B cell (primary cell): ENCODE results near the gene HERC2. TPM values are rescaled to one million over a fixed set of nuclear protein-coding genes. Genes with fewer than 3 reads are reported as not detected.
A peak's percentile ranks its signal among the peaks of the same experiment; 100 is the strongest.

Experiments used
- ATAC-seq: fragments of 200-7000 bp; cut with Tn5 transposase; one replicate; pipeline ENCODE4 v1.10.0; 2021; ENCODE audit warnings: low read depth, mild to moderate bottlenecking, moderate number of reproducible peaks, moderate library complexity
- CTCF ChIA-PET: fragments of 350-600 bp; sonication (Branson Sonifier 250); formaldehyde crosslinking; loops from one replicate; lab custom pipeline; 2021; ENCODE audit warnings: antibody characterized with exemption, inconsistent platforms; lab: Charles Lee
- POLR2A ChIA-PET: fragments of 350-600 bp; sonication (Branson Sonifier 250); formaldehyde crosslinking; loops from one replicate; lab custom pipeline; 2021; ENCODE audit warnings: antibody characterized with exemption; lab: Charles Lee
- DNase-seq: peaks from one replicate; pipeline ENCODE4 v3.0.0; 2013
- H2AFZ ChIP-seq: 2 replicates; pipeline ENCODE4 v1.6.1; 2012; ENCODE audit warnings: mild to moderate bottlenecking, low read depth, low read length; ENCODE audit not compliant: insufficient read depth, poor library complexity, severe bottlenecking
- H3K27ac ChIP-seq, 2 donors: 1 replicate in 1 of 2; 2 replicates in 1 of 2; pipeline ENCODE4 v1.5.1; 2012 to 2013; ENCODE audit warnings: low read length in 2 of 2, mild to moderate bottlenecking in 2 of 2, moderate library complexity in 1 of 2
- H3K27me3 ChIP-seq, 4 experiments: fragments of 200-600 bp in 1 of 4; sonication (generic) in 1 of 4; replicated peaks in 1 of 4; 1 replicate in 2 of 4; 2 replicates in 2 of 4; pipeline versions ENCODE4 v1.6.1 to v1.7.0; 2013 to 2016; ENCODE audit warnings: low read length in 3 of 4, mild to moderate bottlenecking in 2 of 4, mixed read lengths in 1 of 4, moderate library complexity in 1 of 4; ENCODE audit not compliant: insufficient read depth in 4 of 4, control insufficient read depth in 3 of 4; ENCODE audit errors: control extremely low read depth in 1 of 4
- H3K36me3 ChIP-seq, 2 experiments: replicated peaks in 1 of 2; 1 replicate in 1 of 2; 2 replicates in 1 of 2; pipeline versions ENCODE4 v1.6.1 to v1.7.1; 2013; ENCODE audit warnings: low read length in 1 of 2; ENCODE audit not compliant: insufficient read depth in 2 of 2, control insufficient read depth in 1 of 2; ENCODE audit errors: control extremely low read depth in 1 of 2, extremely low read depth in 1 of 2
- H3K4me1 ChIP-seq, 2 donors: fragments of 200-600 bp in 1 of 2; sonication (generic) in 1 of 2; 1 replicate in 1 of 2; 2 replicates in 1 of 2; pipeline versions ENCODE4 v1.5.1 to v1.6.1; 2013 to 2017; ENCODE audit warnings: low read length in 2 of 2; ENCODE audit not compliant: control insufficient read depth in 2 of 2, insufficient read depth in 2 of 2
- H3K4me2 ChIP-seq: replicated peaks from 2 replicates; pipeline ENCODE3; 2012; ENCODE audit warnings: mild to moderate bottlenecking, low read depth, low read length; ENCODE audit not compliant: poor library complexity, severe bottlenecking
- H3K4me3 ChIP-seq, 5 experiments: fragments of 200-600 bp in 1 of 5; sonication (generic) in 1 of 5; 1 replicate in 3 of 5; 2 replicates in 2 of 5; pipeline versions ENCODE4 v1.5.1 to v1.7.0; 2011 to 2016; ENCODE audit warnings: low read length in 4 of 5, mild to moderate bottlenecking in 4 of 5, low read depth in 2 of 5, control low read depth in 1 of 5, moderate library complexity in 1 of 5; ENCODE audit not compliant: insufficient read depth in 1 of 5; ENCODE audit errors: control extremely low read depth in 1 of 5, extremely low read depth in 1 of 5
- H3K79me2 ChIP-seq: fragments of 200-600 bp; sonication (generic); one replicate; pipeline ENCODE4 v1.6.0; 2016; ENCODE audit warnings: low read length; ENCODE audit not compliant: control insufficient read depth, insufficient read depth
- H3K9ac ChIP-seq: fragments of 200-600 bp; sonication (generic); 2 replicates; pipeline ENCODE4 v1.6.1; 2017; ENCODE audit warnings: mild to moderate bottlenecking, low read length, moderate library complexity
- H3K9me3 ChIP-seq, 3 donors: one replicate each; pipeline versions ENCODE4 v1.6.1 to v1.7.1; 2013; ENCODE audit warnings: low read length in 2 of 3; ENCODE audit not compliant: control insufficient read depth in 2 of 3, insufficient read depth in 1 of 3; ENCODE audit errors: control extremely low read depth in 1 of 3
- H4K20me1 ChIP-seq: 2 replicates; pipeline ENCODE4 v1.6.0; 2012; ENCODE audit warnings: mild to moderate bottlenecking, low read length; ENCODE audit not compliant: insufficient read depth, control insufficient read depth, poor library complexity, severe bottlenecking
- H3K27ac Mint-ChIP-seq: one replicate; pipeline ENCODE4 v1.8.0; 2021; ENCODE audit warnings: mixed read lengths
- H3K27me3 Mint-ChIP-seq: one replicate; pipeline ENCODE4 v1.8.0; 2021; ENCODE audit warnings: mixed read lengths
- H3K4me1 Mint-ChIP-seq: one replicate; pipeline ENCODE4 v1.8.0; 2021; ENCODE audit warnings: mixed read lengths
- H3K4me3 Mint-ChIP-seq: one replicate; pipeline ENCODE4 v1.8.0; 2021; ENCODE audit warnings: mixed read lengths
- H3K9me3 Mint-ChIP-seq: one replicate; pipeline ENCODE4 v1.8.0; 2022; ENCODE audit warnings: mixed read lengths; ENCODE audit not compliant: insufficient read depth
- EZH2 ChIP-seq: IDR thresholded peaks from 2 replicates; pipeline ENCODE4 v1.6.1; 2012; ENCODE audit warnings: borderline replicate concordance, low read depth, mild to moderate bottlenecking, moderate library complexity, low read length; ENCODE audit not compliant: insufficient read depth, poor library complexity, severe bottlenecking
- WGBS: methylation state at CpG from one replicate; pipeline ENCODE4 v1.1.5; 2013; ENCODE audit warnings: missing lambda C conversion rate; ENCODE audit not compliant: insufficient coverage; 5-methylcytosine and 5-hydroxymethylcytosine counted together
- intact Hi-C: fragments of 100-400 bp; cut with micrococcal nuclease; formaldehyde crosslinking; loops from one replicate; pipeline ENCODE4 v1.10.0; 2022
- polyA plus RNA-seq: library from polyadenylated mRNA; depleted of rRNA; stranded (reverse); fragments of >200 nt; gene quantifications from 2 replicates; pipeline ENCODE4 v1.2.3, GENCODE V29; 2012
- total RNA-seq, 2 donors: library from RNA; stranded (reverse); fragments of 120-200 nt in 1 of 2; gene quantifications; 1 replicate in 1 of 2; 2 replicates in 1 of 2; pipeline versions ENCODE4 v1.2.3 to v1.2.4, GENCODE V29; 2013 to 2022
- TF ChIP-seq, protein P1 (sequence below): fragments of 200-600 bp; IDR thresholded peaks from one replicate; pipeline ENCODE4 v1.8.0; 2022; ENCODE audit warnings: antibody characterized with exemption, mild to moderate bottlenecking

Gene HERC2
- total and polyA plus RNA-seq, 2 donors (not counting 1 experiment from before 2014, with no cell fraction given) = 31.0 to 52.7 TPM

DNA sequence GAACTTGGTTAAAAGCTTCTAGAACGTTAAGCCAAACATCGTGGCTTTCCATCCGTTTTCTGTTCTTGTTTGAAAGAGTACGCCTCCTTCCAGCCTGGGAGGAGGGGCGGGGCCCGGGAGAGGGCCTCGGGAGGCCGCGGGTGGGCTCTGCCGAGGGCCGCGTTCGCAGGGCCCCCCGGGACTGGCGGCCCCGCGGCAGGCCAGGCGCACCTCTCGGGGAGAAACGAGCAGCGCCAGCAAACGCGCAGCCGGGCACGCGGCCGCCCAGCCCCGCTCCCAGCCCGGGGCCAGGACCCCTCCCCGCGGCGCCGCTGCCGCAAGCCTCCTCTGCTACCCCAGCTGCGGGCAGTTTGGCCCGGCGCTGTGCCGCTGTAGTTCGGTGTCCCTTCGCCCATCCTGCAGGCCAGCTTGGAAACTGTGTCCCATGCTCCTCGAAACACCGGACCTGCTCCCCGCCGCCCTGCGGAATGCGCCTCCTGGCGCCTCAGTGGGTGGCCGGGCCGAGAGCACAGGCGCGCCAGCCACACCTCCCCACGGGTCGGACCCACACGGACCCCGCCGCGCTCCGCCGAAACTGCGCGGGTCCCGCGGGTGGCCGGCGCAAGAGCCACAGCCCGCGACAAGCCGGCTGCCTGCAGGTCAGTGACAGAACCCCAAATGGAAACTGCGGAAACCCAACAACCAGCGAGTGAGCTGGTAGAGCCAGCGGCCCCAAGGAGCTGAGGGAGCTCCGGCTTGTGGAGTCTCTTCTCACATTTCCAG, 225.1 kb downstream of the HERC2 start:
- ChIA-PET CTCF (no interaction called here), POLR2A (no interaction called here)
- peaks cover 49 to 55% of the 10 kb centered on the region in 2 donors for H3K4me1 ChIP-seq
- peak overlapping the region; percentile 70 for H2AFZ ChIP-seq
- H3K9ac ChIP-seq = peak overlapping the region; percentile 67
- peak overlapping the region; percentile 92 for H3K4me3 Mint-ChIP-seq
- peaks cover 67% of the 10 kb centered on the region for H3K27me3 Mint-ChIP-seq
- no peak for ATAC-seq
- no peaks in the 10 kb centered on the region for H3K36me3 ChIP-seq
- peaks cover 2 to 93% (median 53%) of the 10 kb centered on the region in 4 experiments for H3K27me3 ChIP-seq
- H3K79me2 ChIP-seq = no peaks in the 10 kb centered on the region
- peak overlapping the region; percentile 99 for H3K4me2 ChIP-seq
- WGBS = 4% methylated on average over 72 of the region's 72 CpGs
- no peaks in the 10 kb centered on the region for H3K9me3 Mint-ChIP-seq
- peak; percentile 50 for DNase-seq
- no peak overlapping the region for H3K27ac Mint-ChIP-seq
- peaks cover 52% of the 10 kb centered on the region for H3K4me1 Mint-ChIP-seq
- intact Hi-C loops = no loop called here
- H3K9me3 ChIP-seq = peaks cover 1 to 62% (median 3%) of the 10 kb centered on the region in 3 donors
- H3K4me3 ChIP-seq = peak overlapping the region; percentile 25 to 76 (median 55)
- TF ChIP-seq, protein P1, sequence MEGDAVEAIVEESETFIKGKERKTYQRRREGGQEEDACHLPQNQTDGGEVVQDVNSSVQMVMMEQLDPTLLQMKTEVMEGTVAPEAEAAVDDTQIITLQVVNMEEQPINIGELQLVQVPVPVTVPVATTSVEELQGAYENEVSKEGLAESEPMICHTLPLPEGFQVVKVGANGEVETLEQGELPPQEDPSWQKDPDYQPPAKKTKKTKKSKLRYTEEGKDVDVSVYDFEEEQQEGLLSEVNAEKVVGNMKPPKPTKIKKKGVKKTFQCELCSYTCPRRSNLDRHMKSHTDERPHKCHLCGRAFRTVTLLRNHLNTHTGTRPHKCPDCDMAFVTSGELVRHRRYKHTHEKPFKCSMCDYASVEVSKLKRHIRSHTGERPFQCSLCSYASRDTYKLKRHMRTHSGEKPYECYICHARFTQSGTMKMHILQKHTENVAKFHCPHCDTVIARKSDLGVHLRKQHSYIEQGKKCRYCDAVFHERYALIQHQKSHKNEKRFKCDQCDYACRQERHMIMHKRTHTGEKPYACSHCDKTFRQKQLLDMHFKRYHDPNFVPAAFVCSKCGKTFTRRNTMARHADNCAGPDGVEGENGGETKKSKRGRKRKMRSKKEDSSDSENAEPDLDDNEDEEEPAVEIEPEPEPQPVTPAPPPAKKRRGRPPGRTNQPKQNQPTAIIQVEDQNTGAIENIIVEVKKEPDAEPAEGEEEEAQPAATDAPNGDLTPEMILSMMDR = no peak
- peak; percentile 39 for TF ChIP-seq EZH2
- H3K27ac ChIP-seq = no peak overlapping the region
- no peaks in the 10 kb centered on the region for H4K20me1 ChIP-seq

DNA sequence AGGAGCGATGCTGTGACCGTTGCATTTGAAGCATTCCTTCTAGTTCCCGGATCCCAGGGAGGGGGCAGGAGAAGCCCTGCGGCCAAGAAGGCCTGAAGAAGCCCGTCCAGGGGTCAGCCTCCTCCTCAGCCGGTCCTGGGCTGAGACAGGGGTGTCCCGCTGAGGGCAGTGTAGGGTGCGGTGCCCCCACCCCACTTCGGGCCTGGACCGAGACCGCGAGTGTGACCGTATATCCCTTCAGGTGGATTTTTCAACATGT, 225.6 kb downstream of the HERC2 start:
- POLR2A ChIA-PET = no interaction called here
- H3K27me3 ChIP-seq = peaks cover 2 to 92% (median 55%) of the 10 kb centered on the region in 4 experiments
- peak overlapping the region; percentile 99 for H3K4me2 ChIP-seq
- H2AFZ ChIP-seq = peak overlapping the region; percentile 70
- peaks cover 66% of the 10 kb centered on the region for H3K27me3 Mint-ChIP-seq
- peaks cover 49 to 56% of the 10 kb centered on the region in 2 donors for H3K4me1 ChIP-seq
- H3K4me3 ChIP-seq = peak overlapping the region; percentile 25 to 76 (median 55)
- no peaks in the 10 kb centered on the region for H4K20me1 ChIP-seq
- no peak for DNase-seq
- H3K79me2 ChIP-seq = no peaks in the 10 kb centered on the region
- 1% methylated on average over 13 of the region's 13 CpGs for WGBS
- no peak for ATAC-seq
- no peak for TF ChIP-seq EZH2
- TF ChIP-seq, protein P1 = no peak
- H3K9ac ChIP-seq = peak overlapping the region; percentile 67
- H3K36me3 ChIP-seq = no peaks in the 10 kb centered on the region
- H3K4me3 Mint-ChIP-seq = peak overlapping the region; percentile 92
- no peak overlapping the region for H3K27ac ChIP-seq
- H3K4me1 Mint-ChIP-seq = peaks cover 52% of the 10 kb centered on the region
- H3K9me3 ChIP-seq = peaks cover 3 to 64% (median 7%) of the 10 kb centered on the region in 3 donors
- intact Hi-C loops = no loop called here
- H3K9me3 Mint-ChIP-seq = no peaks in the 10 kb centered on the region
- H3K27ac Mint-ChIP-seq = peak overlapping the region; percentile 50
- CTCF ChIA-PET = interaction anchor here (0.7 kb wide), 1 partner anchor 30 kb away, joined by 3 read pairs; no protein-coding TSS in a partner anchor
